ENCODE measurements around the gene POLR1A.

GRCh38 chr2:86094229-86094628 is 11.5 kb downstream of the POLR1A start:
- TF ChIP-seq, protein P1, sequence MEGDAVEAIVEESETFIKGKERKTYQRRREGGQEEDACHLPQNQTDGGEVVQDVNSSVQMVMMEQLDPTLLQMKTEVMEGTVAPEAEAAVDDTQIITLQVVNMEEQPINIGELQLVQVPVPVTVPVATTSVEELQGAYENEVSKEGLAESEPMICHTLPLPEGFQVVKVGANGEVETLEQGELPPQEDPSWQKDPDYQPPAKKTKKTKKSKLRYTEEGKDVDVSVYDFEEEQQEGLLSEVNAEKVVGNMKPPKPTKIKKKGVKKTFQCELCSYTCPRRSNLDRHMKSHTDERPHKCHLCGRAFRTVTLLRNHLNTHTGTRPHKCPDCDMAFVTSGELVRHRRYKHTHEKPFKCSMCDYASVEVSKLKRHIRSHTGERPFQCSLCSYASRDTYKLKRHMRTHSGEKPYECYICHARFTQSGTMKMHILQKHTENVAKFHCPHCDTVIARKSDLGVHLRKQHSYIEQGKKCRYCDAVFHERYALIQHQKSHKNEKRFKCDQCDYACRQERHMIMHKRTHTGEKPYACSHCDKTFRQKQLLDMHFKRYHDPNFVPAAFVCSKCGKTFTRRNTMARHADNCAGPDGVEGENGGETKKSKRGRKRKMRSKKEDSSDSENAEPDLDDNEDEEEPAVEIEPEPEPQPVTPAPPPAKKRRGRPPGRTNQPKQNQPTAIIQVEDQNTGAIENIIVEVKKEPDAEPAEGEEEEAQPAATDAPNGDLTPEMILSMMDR (IDR thresholded peaks at IDR 0.05), result no peak
- TF ChIP-seq EZH2 (IDR thresholded peaks at IDR 0.05; ENCODE audit: borderline replicate concordance, insufficient read depth, low read depth, low read length, poor library complexity, severe bottlenecking), result no peak
